OCI-LY1 (cell line): Measurements from ENCODE around the gene ADAMTS17.
"Not testable (repeated sequence)": the region's sequence is repeated elsewhere in the genome, so short reads cannot be mapped to it uniquely, and the experiment has no call there.

Experiments
- H2AFZ ChIP-seq: fragments of 200-600 bp; sonication (generic), shearing (Covaris generic); 2 replicates; pipeline ENCODE4 v1.6.0; 2014; ENCODE audit warnings: antibody characterized with exemption, mild to moderate bottlenecking, low read length
- H3F3A ChIP-seq: fragments of 200-600 bp; sonication (generic), shearing (Covaris generic); 2 replicates; pipeline ENCODE4 v1.6.0; 2014; ENCODE audit warnings: mild to moderate bottlenecking, antibody characterized with exemption, low read length, moderate library complexity; ENCODE audit not compliant: insufficient read depth
- H3K27ac ChIP-seq: fragments of 200-600 bp; sonication (generic); 2 replicates; pipeline ENCODE4 v1.5.1; 2014; ENCODE audit warnings: low read length, mixed run types, mild to moderate bottlenecking, low read depth; ENCODE audit not compliant: poor library complexity, severe bottlenecking
- H3K27me3 ChIP-seq: fragments of 200-600 bp; sonication (generic); 2 replicates; pipeline ENCODE4 v1.6.0; 2014; ENCODE audit warnings: antibody characterized with exemption, mild to moderate bottlenecking, low read length, moderate library complexity; ENCODE audit not compliant: insufficient read depth
- H3K36me3 ChIP-seq: fragments of 200-600 bp; sonication (generic); 2 replicates; pipeline ENCODE4 v1.6.1; 2014; ENCODE audit warnings: mild to moderate bottlenecking, antibody characterized with exemption, low read length, moderate library complexity, mixed read lengths; ENCODE audit not compliant: insufficient read depth
- H3K4me1 ChIP-seq: fragments of 200-600 bp; sonication (generic); 2 replicates; pipeline ENCODE4 v1.5.1; 2014; ENCODE audit warnings: mild to moderate bottlenecking, low read length, moderate library complexity; ENCODE audit not compliant: insufficient read depth, severe bottlenecking
- H3K4me2 ChIP-seq: fragments of 200-600 bp; sonication (generic), shearing (Covaris generic); 2 replicates; pipeline ENCODE4 v1.6.1; 2014; ENCODE audit warnings: low read length
- H3K4me3 ChIP-seq: fragments of 200-600 bp; sonication (generic); 2 replicates; pipeline ENCODE4 v1.5.1; 2014; ENCODE audit warnings: low read length, low read depth, mild to moderate bottlenecking, mixed read lengths; ENCODE audit not compliant: poor library complexity, severe bottlenecking
- H3K79me2 ChIP-seq: fragments of 200-600 bp; shearing (Covaris generic); 2 replicates; pipeline ENCODE4 v1.6.1; 2016; ENCODE audit warnings: mixed run types, low read length, mixed read lengths; ENCODE audit not compliant: insufficient read depth
- H3K9ac ChIP-seq: fragments of 200-600 bp; sonication (generic), shearing (Covaris generic); 2 replicates; pipeline ENCODE4 v1.6.1; 2014; ENCODE audit warnings: mild to moderate bottlenecking, low read length, mixed read lengths
- H3K9me2 ChIP-seq: fragments of 200-600 bp; sonication (generic), shearing (Covaris generic); 2 replicates; pipeline ENCODE4 v1.6.1; 2014; ENCODE audit warnings: low read depth, mild to moderate bottlenecking, low read length, mixed read lengths
- H3K9me3 ChIP-seq: fragments of 200-600 bp; shearing (Covaris generic); 2 replicates; pipeline ENCODE4 v1.6.1; 2014; ENCODE audit warnings: low read length, mixed read lengths
- H4K20me1 ChIP-seq: fragments of 200-600 bp; sonication (generic), shearing (Covaris generic); 2 replicates; pipeline ENCODE4 v1.6.0; 2016; ENCODE audit warnings: mild to moderate bottlenecking, low read length; ENCODE audit not compliant: insufficient read depth
- CTCF ChIP-seq: fragments of 200-600 bp; sonication (generic), shearing (Covaris generic); IDR thresholded peaks from 2 replicates; pipeline ENCODE4 v1.5.1; 2017; ENCODE audit warnings: mild to moderate bottlenecking, antibody characterized with exemption, low read length, moderate library complexity, mixed read lengths
- EZH2 ChIP-seq: fragments of 200-600 bp; sonication (generic), shearing (Covaris generic); IDR thresholded peaks from 2 replicates; pipeline ENCODE4 v1.8.0; 2017; ENCODE audit warnings: borderline replicate concordance, mixed run types, mild to moderate bottlenecking, antibody characterized with exemption, low read length, moderate library complexity, mixed read lengths

ADAMTS17 gene

GRCh38 chr15:99930696-99931095 is 411.1 kb downstream of the ADAMTS17 start:
- Histone ChIP-seq H3K27me3 (no peaks in the 10 kb centered on the region), H3K79me2 (no peaks in the 10 kb centered on the region), H3K36me3 (no peaks in the 10 kb centered on the region), H3K4me2 (no peak overlapping the region), H3F3A (no peaks in the 10 kb centered on the region), H3K4me1 (peaks cover 6% of the 10 kb centered on the region), H4K20me1 (no peaks in the 10 kb centered on the region), H3K9me3 (no peaks in the 10 kb centered on the region), H2AFZ (no peak overlapping the region), H3K4me3 (no peak overlapping the region), H3K9me2 (no peaks in the 10 kb centered on the region), H3K27ac (no peak overlapping the region), H3K9ac (no peak overlapping the region)
- no peak for TF ChIP-seq EZH2
- no peak for TF ChIP-seq CTCF

- Histone ChIP-seq H3F3A (no peaks in the 10 kb centered on the region), H4K20me1 (no peaks in the 10 kb centered on the region), H3K27ac (no peak overlapping the region), H3K9me3 (no peaks in the 10 kb centered on the region), H3K4me3 (no peak overlapping the region), H3K79me2 (no peaks in the 10 kb centered on the region), H3K36me3 (no peaks in the 10 kb centered on the region), H2AFZ (no peak overlapping the region), H3K4me1 (peaks cover 6% of the 10 kb centered on the region), H3K9me2 (no peaks in the 10 kb centered on the region), H3K4me2 (no peak overlapping the region), H3K27me3 (no peaks in the 10 kb centered on the region), H3K9ac (no peak overlapping the region)
- no peak for TF ChIP-seq EZH2
These were observed 412.5 kb downstream of the ADAMTS17 start for GRCh38 chr15:99929266-99929665.

GRCh38 chr15:99928429-99928981 is 413.3 kb downstream of the ADAMTS17 start:
- Histone ChIP-seq H2AFZ (no peak overlapping the region), H3K9me2 (no peaks in the 10 kb centered on the region), H4K20me1 (no peaks in the 10 kb centered on the region), H3K4me2 (peak overlapping the region; percentile 72), H3K4me1 (peaks cover 6% of the 10 kb centered on the region), H3K4me3 (peak overlapping the region; percentile 54), H3F3A (no peaks in the 10 kb centered on the region), H3K27ac (no peak overlapping the region), H3K79me2 (no peaks in the 10 kb centered on the region), H3K9me3 (no peaks in the 10 kb centered on the region), H3K36me3 (no peaks in the 10 kb centered on the region), H3K27me3 (no peaks in the 10 kb centered on the region), H3K9ac (peak overlapping the region; percentile 35; the same call in 1 of the 2 replicates)
- TF ChIP-seq EZH2, result no peak
- TF ChIP-seq CTCF, result peak; percentile 31

GRCh38 chr15:99926532-99926931 is 415.2 kb downstream of the ADAMTS17 start:
- H3K4me3 ChIP-seq, H3K9me2 ChIP-seq, H3F3A ChIP-seq, H3K4me1 ChIP-seq, H2AFZ ChIP-seq, H3K79me2 ChIP-seq, H3K27me3 ChIP-seq, H3K27ac ChIP-seq, H3K9ac ChIP-seq, H3K36me3 ChIP-seq, H3K9me3 ChIP-seq, H3K4me2 ChIP-seq, H4K20me1 ChIP-seq: not testable (repeated sequence)
